GM19397 (cell line): ENCODE data around the gene LRRC49.
"Not testable (repeated sequence)": the region's sequence is repeated elsewhere in the genome, so short reads cannot be mapped to it uniquely, and the experiment has no call there.

Experiments
- ATAC-seq: cut with Tn5 transposase; IDR thresholded peaks from one replicate; pipeline ENCODE4 v1.9.1; 2021; ENCODE audit warnings: mild to moderate bottlenecking, moderate library complexity; ENCODE audit not compliant: unreplicated experiment

Gene LRRC49, protein sequence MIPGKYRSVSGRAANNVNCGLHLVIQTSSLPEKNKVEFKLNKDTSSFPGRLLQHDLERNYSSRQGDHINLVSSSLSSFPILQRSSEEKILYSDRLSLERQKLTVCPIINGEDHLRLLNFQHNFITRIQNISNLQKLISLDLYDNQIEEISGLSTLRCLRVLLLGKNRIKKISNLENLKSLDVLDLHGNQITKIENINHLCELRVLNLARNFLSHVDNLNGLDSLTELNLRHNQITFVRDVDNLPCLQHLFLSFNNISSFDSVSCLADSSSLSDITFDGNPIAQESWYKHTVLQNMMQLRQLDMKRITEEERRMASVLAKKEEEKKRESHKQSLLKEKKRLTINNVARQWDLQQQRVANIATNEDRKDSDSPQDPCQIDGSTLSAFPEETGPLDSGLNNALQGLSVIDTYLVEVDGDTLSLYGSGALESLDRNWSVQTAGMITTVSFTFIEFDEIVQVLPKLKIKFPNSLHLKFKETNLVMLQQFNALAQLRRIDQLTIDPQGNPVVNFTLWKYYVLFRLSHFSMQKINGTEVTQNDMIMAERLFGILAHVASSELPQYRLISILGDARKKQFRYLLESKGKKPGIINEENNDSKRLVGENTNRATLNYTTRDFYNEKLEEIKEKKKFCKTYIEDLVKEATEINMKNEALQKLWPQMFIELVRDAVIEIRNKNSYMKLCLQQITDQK

DNA sequence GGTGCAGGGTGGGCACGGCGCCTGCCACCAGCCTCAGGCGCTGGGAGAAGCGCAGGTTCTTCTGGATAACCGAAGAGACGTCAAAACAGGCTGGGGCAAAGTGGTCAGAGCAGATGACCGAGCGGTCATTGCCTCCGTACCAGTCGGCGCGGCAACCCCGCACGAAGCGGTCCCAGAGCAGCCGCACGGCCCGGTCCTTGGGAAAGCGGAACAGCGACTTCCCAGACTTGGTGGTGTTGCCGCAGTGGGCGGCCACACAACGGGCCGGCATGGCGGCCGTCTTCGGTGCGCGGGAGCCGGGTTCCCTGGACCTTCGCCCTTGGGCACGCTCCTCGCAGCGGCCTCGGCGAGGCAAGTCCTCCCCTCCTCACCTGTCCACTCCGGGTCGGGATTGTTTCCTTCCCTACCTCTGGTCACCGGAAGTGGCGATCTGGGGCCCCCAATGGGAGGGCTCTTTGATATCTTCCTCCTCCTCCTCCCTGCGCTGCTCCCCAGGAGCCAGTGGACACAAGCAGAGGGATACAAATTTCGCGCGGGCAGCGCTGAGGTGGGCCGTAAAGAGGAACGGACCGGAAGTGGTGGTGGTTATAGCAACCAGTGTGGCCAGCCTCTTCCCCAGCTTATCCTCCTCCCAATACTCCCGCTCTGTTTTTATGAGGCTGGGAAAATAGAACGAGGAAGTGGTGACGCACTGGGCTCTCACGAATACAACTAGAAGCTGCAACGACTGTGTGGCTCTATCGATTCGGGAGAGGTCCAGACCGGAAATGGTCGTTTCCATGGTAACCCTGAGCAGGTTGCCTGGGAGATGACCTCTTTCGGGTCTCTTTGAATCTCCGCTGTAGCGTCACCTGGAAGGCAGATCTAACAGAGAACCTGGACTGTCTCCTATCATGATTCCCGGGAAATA, at the start of gene LRRC49, which contains the start of gene THAP10:
TSS of gene LRRC49 (plus strand) at position 825 of the 910 bp plus-strand sequence. CDS start at position 894, 69 bp downstream.
TSS of gene THAP10 (minus strand) at position 432 of the 910 bp plus-strand sequence. CDS start at position 271, 161 bp downstream.
- peak; percentile 80 for ATAC-seq

DNA sequence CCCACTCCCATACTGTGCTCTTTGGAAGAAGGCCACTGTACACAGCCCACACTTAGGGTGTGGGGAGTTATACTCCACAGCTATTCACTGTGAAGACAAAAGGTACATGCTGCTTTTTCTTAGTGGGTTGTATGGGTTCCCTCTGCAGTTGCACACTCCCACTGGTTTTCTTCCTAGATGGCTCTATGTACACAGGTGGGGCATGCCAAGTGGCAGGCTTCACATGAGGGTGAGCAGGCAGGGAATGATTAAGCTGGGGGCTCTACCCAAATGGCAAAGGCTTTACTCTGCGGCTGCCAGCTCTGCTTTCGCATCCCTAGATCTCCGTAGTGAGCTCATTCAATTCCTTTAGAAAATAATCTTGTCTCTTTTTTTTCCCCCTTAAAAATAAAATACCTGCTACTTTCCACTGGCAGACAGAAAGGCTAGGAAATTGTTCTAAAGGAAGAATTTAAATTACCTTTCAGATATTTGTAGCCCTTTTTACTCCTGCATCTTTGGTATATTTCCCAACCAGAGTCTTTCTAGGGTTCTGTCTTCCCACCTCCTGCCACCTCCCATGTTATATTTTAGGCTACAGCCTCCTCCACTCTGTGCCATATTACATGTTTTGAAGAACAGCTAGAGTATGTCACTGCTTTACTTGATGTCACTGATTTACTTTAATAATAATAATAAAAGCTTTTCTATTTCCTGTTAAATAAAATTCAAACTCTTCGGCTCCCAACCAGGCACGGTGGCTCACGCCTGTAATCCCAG, 46.8 kb upstream of the LRRC49 start:
- ATAC-seq, result no peak

DNA sequence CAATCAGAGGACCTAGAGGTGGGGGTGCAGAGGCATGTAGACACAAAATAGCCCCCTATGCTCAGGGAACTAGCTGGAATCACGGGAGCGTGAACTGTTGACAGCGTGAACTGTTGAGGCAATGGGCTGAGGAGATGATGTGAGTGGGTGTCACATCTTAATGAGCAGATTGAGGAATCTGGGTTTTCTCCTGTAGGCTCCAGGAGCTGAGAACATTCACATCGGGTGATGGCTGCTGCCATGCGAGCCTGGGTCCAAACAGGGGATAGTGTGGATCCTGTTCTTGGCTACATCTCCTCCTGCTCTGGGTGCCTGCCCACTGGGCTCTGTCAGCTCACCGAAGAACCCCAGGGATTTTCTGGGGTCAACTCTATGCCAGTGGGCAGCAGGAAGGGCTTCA, 40.7 kb upstream of the LRRC49 start:
- no peak for ATAC-seq

DNA sequence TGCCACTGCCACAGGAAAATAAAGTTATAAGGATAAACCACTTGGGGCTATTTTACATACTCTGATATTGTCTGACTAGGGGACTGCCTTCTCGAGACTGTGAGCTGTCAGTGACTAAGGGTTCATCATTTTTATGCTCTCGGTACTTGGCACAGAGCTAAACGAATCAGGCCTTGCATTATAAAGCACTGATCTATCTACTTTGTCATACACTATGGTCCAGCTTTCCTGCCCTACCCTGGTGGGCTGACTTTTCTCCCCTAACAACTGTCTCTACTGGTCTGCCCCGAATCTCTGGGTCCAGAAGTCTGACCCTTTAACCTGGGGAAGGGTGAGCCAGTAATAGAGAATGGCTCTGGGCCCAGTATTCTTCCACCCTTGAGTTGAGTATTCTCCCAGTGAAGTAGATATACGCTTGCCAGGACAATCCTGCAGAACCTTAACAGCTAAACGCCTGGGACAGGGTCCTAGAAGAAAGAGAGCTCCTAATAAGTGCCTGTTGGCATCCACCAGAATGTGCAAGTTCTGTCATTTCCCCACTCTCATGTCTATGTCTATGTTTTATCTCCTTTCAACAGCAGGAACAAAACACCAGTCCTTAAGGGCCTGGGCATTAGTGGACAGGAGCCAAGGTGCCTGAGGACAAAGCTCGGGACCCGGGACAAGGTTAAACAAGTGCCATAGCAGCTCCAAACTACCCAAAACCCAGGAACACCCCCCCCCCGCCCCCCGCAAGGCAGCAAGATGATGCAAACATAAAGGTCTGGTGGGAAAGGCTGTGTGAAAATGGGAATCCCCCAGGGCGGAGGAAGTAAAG, 39.9 kb upstream of the LRRC49 start:
- ATAC-seq, result no peak

DNA sequence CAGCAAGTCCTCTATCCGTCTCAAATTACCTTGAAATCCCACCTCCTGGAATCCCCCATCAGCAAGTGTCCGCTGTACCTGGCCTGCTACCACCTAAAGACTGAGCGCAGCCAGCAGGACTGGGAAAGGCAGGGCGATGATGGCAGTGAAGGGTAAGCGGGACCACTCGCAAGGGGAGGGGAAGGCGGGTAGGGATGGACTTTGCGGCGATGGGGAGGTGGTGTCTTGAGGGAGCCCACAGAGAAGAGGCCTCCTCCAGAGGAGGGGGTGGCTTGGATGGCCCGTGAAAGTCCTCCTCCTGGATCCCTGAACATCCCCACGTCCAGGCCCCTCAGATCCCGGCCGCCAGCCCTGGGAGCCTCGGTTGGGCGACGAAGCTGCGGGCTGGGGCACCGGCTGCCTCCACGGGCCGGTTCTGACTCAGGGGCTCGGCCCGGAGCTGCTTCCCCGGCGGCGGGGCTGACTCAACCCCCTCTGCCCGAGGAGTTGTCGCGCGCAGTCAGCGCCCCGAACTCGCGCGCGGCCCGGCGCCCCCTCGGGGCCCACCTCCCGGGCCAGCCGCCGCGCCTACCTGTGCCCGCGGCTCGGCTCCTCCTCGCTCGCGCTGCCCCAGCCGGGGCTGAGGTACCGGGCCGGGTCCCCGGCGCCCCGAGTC, 39.2 kb upstream of the LRRC49 start:
- ATAC-seq, result no peak

DNA sequence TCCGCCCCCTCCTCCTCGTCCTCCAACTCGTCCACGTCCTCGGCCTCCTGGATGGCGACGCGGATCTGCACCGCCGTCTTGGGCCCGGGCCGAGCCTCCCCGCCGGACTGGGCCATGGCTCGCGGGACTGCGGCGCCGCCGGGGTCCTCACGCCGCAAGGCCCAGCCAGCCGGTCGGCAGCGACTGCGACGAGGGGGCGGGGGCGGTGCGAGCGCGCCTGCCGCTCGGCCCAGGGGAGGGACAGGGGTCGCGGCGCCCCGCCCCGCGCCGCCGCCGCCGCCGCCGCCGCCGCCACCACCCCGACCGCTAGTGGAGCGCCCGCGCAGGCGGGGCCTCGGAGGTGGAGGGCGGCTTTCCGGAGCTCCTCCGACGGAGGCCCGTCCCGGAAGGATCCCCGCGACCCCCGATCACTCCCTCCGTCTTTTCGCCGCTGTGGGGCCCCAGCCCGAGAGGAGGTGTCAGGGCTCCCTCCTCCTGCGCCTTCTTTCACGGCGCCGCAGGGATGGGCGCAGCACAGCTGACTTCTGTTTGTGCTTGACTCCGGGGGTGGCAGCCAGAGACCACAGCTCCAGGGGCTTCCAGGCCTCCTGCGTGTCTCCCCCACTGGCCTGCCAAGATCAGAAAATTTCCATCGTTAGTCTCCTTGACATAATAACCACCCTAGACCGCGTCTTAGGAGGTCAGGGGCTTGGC, 38.5 kb upstream of the LRRC49 start, which contains the start of gene LARP6:
TSS of gene LARP6 (minus strand) at position 185 of the 693 bp plus-strand sequence. CDS start at position 116, 69 bp downstream.
- no peak for ATAC-seq

DNA sequence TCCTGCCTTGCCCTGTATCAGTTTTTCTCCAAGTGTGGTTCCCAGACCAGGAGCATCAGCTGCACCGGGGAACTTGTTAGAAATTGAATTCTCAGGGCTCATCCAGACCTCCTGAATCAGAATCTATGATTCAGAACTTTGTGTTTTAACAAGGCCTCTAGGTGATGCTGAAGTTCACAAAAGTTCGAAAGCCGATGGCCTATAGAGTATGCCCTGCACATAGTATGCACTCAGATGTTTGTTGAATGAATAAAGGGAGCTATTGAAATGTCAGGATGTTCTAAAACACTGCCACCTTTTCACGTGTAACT, 38.0 kb upstream of the LRRC49 start:
- no peak for ATAC-seq

DNA sequence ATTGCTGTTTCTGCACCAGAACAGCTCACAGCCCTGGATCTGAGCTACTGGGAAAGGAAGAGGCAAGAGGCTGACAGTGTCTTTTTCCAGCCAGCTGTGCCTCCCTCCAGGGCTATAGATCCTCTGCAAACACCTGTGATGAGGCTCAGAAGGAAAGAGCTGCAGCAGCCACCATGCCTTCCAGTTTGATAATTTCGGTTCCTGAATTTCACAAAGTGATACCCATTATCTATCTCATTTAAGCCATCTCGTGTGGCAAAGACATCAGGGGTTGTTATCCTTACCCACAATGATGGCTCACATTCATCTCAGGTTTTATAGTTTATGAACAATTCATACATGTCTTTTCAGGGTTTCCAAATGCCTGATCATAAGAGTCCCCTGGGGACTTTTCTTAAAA, 36.9 kb upstream of the LRRC49 start:
- no peak for ATAC-seq

DNA sequence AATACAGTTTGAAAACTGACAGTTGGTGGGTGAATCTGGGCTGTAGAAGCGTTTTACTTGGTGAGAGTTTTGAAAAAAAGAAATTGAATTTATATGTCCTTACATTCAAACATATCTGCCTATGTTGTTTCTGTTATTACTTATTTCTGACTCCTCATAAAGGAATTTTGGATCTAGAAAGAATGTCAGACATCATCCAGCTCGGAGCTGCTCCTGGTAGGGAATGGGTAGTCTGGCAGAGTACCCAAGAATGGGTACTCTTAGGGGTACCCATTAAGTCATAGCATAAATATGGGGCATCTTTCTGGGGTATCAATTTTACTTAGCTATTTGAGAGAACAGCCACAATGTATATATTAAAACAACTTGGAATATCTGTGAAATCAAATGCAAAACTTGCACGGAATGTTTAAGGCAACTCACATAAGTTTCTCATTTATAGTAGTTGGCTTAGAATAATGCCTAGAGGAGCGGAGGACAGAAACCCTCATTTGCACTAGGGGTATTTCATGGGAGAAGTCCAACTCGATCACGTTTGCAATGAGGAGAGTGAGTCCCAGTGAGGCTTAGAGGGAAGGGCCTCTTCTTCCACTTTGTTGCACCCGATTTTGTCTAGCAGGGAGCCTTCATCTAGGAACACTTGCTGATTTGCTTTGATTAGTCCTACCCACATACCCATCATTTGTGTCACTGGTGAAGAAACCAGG, 36.3 kb upstream of the LRRC49 start:
- ATAC-seq, result no peak

DNA sequence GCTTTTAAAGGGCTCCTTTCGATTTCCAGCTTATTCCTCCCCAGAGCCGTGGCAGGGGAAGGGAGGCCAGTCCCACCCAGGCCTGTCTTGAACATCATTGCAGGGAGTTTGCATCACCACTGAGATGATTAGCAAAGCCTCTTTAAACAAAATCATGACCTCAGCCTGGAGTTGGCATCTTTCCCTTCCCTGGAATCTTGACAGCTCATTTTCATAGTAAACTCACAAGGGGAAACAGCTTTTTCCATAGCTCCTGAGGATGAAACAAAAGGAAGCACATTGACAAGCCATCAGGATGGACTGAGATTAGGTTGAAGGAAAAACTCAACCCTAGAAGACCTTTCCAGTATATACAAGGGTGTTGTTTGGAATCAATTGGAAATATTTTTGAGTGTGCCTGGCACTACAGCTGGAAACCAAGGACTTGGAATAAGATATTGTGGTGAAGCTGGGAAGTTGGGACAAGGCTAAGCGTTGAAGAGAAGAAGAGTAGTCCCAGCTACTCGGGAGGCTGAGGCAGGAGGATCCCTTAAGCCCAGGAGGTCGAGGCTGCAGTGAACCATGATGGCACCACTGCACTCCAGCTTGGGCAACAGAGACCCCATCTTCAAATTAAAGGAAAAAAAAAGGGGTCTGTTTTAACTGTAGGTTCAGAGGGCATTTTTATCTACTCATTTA, 35.6 kb upstream of the LRRC49 start:
- ATAC-seq, result no peak

DNA sequence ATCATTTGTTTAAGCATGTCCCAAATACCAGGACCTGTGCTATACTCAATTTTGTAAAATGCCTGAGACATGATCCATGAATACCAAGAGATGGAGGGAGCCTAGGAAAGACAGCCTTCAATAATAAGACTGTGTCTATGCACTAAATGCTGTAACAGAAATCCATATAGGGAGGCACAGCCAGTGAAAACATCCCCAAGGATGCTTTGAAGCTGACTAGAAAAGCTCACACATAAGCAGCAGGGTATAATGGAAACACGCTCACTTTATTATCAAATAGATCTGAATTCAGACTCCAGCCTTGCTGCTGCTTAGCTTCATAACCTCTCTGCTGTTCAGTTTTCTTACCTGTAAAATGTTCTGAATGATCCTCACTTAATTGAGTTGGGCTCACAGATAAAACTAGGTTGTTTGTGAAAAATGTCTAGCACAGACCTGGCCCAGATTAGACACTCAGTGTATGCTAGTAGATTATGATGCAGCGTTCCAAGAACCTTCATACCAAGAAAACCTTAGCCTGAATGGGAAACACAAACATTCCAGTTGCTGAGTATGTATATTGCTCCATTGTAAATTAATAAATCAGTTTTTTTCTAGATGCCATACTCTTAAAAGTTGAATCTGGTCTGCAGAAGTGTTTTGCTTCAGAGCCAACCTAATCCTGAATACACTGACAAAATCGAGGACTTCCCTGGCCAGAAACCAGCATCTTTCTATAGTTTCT, 34.9 kb upstream of the LRRC49 start:
- ATAC-seq, result no peak

DNA sequence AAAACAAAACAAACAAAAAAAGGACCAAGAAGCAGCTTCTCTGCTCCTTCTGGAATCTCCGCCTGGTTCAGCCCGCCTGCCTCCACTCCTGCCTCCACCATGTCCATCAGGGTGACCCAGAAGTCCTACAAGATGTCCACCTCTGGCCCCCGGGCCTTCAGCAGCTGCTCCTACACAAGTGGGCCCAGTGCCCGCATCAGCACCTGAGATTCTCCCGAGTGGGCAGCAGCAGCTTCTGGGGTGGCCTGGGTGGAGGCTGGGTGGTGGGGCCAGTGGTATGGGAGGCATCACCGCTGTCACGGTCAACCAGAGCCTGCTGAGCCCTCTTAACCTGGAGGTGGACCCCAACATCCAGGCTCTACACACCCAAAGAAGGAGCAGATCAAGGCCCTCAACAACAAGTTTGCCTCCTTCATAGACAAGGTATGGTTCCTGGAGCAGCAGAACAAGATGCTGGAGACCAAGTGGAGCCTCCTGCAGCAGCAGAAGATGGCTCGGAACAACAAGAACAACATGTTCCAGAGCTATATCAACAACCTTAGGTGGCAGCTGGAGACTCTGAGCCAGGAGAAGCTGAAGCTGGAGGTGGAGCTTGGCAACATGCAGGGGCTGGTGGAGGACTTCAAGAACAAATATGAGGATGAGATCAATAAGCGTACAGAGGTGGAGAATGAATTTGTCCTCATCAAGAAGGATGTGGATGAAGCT, 33.9 kb upstream of the LRRC49 start:
- not testable (repeated sequence) for ATAC-seq

DNA sequence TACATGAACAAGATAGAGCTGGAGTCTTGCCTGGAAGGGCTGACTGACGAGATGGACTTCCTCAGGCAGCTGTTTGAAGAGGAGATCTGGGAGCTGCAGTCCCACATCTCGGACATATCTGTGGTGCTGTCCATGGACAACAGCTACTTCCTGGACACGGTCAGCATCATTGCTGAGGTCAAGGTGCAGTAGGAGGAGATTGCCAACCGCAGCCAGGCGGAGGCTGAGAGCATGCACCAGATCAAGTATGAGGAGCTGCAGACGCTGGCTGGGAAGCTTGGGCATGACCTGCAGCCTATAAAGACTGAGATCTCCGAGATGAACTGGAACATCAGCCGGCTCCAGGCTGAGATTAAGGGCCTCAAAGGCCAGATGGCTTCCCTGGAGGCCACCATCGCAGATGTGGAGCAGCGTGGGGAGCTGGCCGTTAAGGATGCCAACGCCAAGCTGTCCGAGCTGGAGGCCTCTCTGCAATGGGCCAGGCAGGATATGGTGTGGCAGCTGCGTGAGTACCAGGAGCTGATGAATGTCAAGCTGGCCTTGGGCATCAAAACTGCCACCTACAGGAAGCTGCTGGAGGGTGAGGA, 33.2 kb upstream of the LRRC49 start:
- no peak for ATAC-seq

DNA sequence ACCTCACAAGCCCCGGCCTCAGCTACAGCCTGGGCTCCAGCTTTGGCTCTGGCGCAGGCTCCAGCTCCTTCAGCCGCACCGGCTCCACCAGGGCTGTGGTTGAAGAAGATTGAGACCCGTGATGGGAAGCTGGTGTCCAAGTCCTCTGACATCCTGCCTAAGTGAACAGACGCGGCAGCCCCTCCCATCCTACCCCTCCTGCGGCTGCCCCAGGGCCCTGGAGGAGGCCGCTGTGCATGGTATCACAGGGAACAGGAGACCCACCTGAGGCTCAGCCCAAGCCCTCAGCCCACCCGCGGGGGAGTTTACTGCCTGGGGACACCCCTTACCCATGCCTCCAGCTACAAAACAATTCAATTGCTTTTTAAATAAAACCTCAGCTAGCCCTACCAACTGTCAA, 32.6 kb upstream of the LRRC49 start:
- ATAC-seq, result no peak

DNA sequence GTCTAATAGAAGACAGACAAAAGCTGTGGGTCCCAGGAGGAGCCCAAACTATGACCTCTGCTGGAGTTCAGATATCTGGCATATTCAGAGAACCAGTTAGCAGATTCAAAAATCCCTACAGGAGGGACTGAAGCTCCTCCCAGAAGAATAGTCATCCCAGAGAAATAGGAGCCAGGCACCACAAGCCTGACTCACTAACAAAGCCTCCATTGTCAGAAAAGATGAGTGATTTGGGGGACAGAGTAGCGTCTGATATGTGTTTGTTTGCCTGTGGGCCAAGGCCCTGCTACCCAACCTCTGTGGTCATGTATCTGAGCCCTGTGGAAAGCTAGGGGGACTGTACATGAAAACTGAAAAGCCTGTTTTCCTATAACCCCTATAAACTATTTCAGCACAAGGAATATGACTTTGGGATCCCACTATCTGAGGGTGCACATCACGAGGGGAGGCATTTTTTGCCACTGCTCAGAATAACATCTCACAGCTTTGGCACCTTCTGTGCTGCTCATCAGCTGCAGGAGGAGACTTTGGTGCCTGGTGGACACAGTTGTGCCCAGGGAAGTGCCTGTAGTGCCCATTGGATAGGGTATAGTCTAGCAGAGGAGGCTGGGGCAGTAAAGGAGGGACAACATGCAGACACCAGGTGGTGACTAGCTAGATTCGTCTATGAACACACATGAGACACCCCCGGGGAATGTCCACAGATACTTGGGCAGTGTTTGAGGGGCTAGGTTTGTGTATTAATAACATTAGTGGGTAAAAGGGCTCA, 29.0 kb upstream of the LRRC49 start:
- no peak for ATAC-seq
